HG03575 (cell line): ENCODE measurements around the gene GPR180.

ENCODE experiments used
- ATAC-seq: cut with Tn5 transposase; IDR thresholded peaks from one replicate; pipeline ENCODE4 v1.9.1; 2021; ENCODE audit not compliant: unreplicated experiment, insufficient number of reproducible peaks, low FRiP score; ENCODE audit errors: extremely low read depth

The GPR180 gene

GRCh38 chr13:94601446-94602431 lies at the start of gene GPR180:
Gene GPR180, plus strand, starts transcription at chr13:94601857. Its CDS starts 71 bp downstream, at chr13:94601928.
- ATAC-seq = peak; percentile 99

- no peak for ATAC-seq
Observed at GRCh38 chr13:94552095-94552494, 49.6 kb upstream of the GPR180 start.

DNA sequence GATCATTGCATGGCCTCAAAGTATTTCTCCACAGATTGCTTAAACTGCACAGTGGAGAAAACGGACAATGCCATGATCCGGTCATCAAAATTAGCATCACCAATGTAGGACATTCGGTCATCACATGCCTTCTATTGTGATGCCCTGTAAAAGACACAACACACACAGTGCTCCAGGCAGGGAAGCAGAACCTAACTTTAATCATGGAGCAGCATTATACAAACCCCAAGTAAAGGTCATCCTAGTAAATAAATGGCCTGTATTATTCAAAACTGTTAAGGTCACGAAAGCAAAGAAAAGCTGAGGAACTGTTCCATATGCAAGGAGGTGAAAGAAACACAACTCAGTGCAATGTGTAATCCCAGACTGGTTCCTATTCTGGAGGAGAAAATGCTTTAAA lies 47.9 kb upstream of the GPR180 start:
- no peak for ATAC-seq

DNA sequence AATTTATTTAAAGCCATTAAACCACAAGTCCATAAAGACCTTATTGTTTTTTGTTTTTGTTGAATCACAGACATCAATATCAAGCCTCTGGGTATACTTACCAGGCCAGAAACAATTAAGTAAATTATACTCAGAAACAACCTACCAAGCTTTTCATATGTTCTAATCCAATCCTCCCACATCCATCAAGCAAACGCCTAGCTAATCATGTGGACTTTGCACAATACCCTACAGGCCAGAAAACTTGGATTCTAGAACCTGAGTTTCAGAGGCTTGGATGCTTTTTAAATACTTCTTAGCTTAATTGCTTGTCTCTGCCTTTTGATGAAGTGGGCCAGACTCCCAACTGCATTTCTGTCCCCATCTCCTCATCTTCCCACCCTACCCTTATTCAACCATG lies 45.6 kb upstream of the GPR180 start:
- no peak for ATAC-seq

DNA sequence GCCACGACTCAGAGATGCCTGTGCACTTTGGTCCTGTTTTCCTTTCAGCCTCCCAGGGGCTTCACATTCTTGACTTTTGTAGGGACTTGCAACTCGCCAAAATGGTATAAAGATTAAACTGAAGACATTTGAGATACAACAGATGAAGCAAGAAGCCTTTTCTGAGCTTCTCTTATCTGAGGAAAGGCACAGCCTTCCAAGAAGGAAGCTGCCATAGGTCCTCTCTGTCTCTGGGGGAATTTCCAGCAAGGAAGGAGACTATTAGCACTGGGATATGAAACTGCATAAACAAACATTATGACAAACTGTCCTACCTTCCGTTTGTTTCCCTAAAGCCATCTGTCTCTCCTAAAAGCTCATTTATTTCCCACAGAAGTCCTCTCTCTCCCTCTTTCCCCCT lies 45.0 kb upstream of the GPR180 start:
- no peak for ATAC-seq

DNA sequence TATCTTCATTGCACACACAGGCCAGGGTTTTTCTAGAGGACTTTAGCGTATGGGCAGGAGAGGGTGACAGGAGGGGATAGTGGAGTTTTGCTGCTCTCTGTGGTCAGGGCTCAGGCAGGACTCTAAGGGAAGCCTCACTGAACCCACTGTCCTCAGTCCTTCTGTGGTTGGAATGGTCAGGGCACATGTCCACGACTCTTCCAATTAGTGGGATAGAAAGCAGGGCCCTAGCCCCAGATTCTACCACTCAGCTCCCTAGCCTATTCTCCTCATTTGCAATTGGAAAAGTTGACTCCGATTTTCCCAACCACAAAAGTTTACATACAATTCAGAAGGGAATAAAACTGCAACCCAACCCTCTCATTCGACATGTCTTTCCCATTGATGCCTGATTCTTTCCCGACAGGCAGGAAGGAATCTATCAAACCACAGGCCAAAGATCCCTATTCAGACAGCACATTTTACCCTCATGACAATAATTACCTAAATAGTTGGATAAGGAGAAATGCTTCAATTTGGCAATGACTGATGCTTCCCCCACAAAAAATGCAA lies 43.9 kb upstream of the GPR180 start:
- no peak for ATAC-seq

DNA sequence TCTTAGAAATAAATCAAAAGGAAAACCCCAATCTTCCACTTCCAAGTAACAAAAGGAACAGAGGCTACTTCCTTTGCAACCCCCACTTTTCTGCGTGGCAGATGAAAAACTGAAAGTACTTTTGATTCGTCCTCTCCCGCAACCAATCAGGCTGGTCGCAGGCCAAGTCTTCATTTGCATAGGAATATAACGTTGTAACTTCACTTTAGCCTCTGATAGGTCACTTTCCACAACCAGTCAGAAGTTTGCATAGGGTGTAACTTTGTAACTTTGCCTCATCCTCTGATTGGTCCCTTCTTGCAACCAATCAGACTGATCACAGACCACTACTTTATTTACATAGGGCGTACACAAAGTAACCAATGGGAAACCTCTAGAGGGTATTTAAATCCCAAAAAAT lies 42.9 kb upstream of the GPR180 start:
- ATAC-seq = no peak

- no peak for ATAC-seq
Observed at GRCh38 chr13:94559222-94559795, 42.3 kb upstream of the GPR180 start.

- no peak for ATAC-seq
Observed at GRCh38 chr13:94560116-94560515, 41.5 kb upstream of the GPR180 start.

DNA sequence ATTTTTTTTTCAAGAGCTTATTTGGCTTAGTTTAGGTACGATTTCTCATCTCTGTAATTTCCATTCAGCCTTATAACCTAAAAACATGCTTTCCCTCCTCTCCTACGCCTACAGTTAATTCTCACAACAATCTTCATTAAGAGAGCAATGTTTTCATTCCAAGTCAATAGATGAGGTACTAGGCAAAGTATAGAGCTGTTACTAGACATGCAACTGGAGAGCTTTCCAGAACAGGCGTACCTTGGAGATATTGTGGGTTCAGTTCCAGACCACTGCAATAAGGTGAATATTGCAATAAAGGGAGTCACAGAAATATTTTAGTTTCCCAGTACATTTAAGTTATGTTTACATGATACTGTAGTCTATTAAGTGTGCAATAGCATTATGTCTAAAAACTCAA lies 40.5 kb upstream of the GPR180 start:
- no peak for ATAC-seq

- no peak for ATAC-seq
Observed at GRCh38 chr13:94567581-94567980, 34.1 kb upstream of the GPR180 start.

GRCh38 chr13:94568443-94568842 lies 33.2 kb upstream of the GPR180 start:
- ATAC-seq = no peak

DNA sequence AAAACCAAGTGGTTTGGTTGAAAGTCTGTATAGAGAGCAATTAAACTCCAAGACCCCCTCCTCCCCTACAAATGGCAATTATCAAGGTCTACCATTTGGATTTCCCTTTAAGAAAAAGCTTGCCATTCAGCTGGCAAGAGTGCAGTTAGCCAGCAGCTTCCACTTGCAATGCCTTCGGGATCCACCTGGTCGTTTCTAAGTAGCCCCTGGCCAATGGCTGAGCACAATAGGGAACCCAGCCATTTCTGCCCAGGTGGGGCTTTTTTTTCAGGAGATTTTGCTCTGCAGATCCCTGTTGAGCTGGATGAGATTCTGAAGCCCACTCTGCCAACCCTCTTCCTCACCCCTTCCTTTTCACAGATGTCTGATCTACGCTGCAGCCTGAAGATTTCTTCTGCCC lies 32.0 kb upstream of the GPR180 start:
- ATAC-seq = no peak

DNA sequence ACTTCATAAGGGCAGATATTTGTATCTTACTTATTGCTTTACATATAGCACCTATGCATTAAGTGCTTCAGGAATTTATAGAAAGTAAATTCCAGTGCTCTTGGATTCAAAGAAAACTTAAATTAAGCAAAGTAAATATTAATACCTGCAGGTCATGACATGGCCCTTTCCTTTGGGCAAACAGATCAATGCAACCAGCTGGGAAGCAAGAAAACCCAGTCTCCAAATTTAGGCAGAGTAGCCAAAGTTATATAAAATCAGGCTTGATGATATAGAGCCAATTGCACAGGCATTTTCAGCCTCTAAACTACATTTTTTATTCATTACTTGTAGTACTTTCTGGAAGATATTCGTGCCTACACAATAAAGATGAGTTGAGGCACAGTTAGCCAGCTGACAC lies 22.6 kb upstream of the GPR180 start:
- no peak for ATAC-seq

DNA sequence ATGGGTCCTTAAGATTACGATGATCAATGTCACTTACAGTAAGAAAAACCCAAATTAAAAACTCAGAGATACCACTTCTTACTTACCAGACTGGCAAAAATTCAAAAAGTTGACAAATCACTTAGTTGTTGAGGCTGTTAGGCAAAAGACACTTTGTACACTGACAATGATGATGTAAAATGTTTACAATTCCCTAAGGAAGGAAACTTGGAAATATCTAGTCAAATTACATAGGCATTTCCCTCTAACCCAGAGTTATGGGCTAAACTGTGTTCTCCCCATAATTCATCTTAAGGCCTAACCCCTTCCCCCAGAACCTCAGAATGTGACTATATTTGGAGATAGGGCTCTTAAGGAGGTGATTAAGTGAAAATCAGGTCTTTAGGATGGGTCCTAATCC lies 17.7 kb upstream of the GPR180 start:
- ATAC-seq = no peak

- no peak for ATAC-seq
Observed at GRCh38 chr13:94585543-94586101, 16.0 kb upstream of the GPR180 start.

- ATAC-seq = no peak
Observed at GRCh38 chr13:94586371-94586770, 15.3 kb upstream of the GPR180 start.

- ATAC-seq = no peak
Observed at GRCh38 chr13:94588541-94588940, 13.1 kb upstream of the GPR180 start.

GRCh38 chr13:94590744-94591143 lies 10.9 kb upstream of the GPR180 start:
- ATAC-seq = no peak
